Activated T-helper 2 cell treated with anti-CD3 and anti-CD28 coated beads, Interferon-gamma antibody, Interleukin-2, Interleukin-4, amounts not matched to agents 10 μg/mL and 5 μg/mL and 100 μg/mL, durations not matched to agents 14 hours and 24 hours and 36 hours (primary cell): Measurements from ENCODE around the gene ZNF793. TPM values are rescaled to one million over a fixed set of nuclear protein-coding genes. Genes with fewer than 3 reads are reported as not detected.

Experiments used
- DNase-seq: peaks from one replicate; pipeline ENCODE4 v3.0.0; 2021; ENCODE audit warnings: low spot score
- H3K27ac Mint-ChIP-seq: one replicate; pipeline ENCODE4 v1.8.0; 2021; ENCODE audit warnings: mixed read lengths
- H3K27me3 Mint-ChIP-seq: one replicate; pipeline ENCODE4 v1.8.0; 2021; ENCODE audit warnings: low read depth, mixed read lengths
- H3K36me3 Mint-ChIP-seq: one replicate; pipeline ENCODE4 v1.8.0; 2021; ENCODE audit warnings: low read depth, mixed read lengths
- H3K4me1 Mint-ChIP-seq: one replicate; pipeline ENCODE4 v1.8.0; 2021; ENCODE audit warnings: low read depth, mixed read lengths
- H3K4me3 Mint-ChIP-seq: one replicate; pipeline ENCODE4 v1.8.0; 2021; ENCODE audit warnings: low read depth, mild to moderate bottlenecking, moderate library complexity, mixed read lengths
- H3K9me3 Mint-ChIP-seq: one replicate; pipeline ENCODE4 v1.8.0; 2021; ENCODE audit warnings: mixed read lengths
- intact Hi-C: fragments of 100-400 bp; cut with micrococcal nuclease; formaldehyde crosslinking; loops from one replicate; pipeline ENCODE4 v1.15.1; 2023
- total RNA-seq: library from RNA; stranded (reverse); gene quantifications from 2 replicates; pipeline ENCODE4 v1.2.3, GENCODE V29; 2022

The ZNF793 gene
- total RNA-seq, 1 donor from 2014 or later = 0.66 TPM

- intact Hi-C loops = no loop called here
Observed at GRCh38 chr19:37511186-37511585, 4.4 kb downstream of the ZNF793 start.

GRCh38 chr19:37511821-37512220 lies 5.1 kb downstream of the ZNF793 start:
- no peaks in the 10 kb centered on the region for H3K4me1 Mint-ChIP-seq
- peaks cover 5% of the 10 kb centered on the region for H3K36me3 Mint-ChIP-seq
- intact Hi-C loops = no loop called here
- no peak for DNase-seq
- H3K9me3 Mint-ChIP-seq = peaks cover 50% of the 10 kb centered on the region
- no peak overlapping the region for H3K27ac Mint-ChIP-seq
- no peaks in the 10 kb centered on the region for H3K27me3 Mint-ChIP-seq
- H3K4me3 Mint-ChIP-seq = no peak overlapping the region

More at GRCh38 chr19:37511186-37511585, 4.4 kb downstream of the ZNF793 start:
- Mint-ChIP-seq H3K4me3 (no peak overlapping the region), H3K27ac (no peak overlapping the region), H3K27me3 (no peaks in the 10 kb centered on the region), H3K9me3 (peaks cover 47% of the 10 kb centered on the region), H3K4me1 (no peaks in the 10 kb centered on the region), H3K36me3 (peaks cover 5% of the 10 kb centered on the region)
- DNase-seq = no peak

GRCh38 chr19:37513397-37513796 lies 6.7 kb downstream of the ZNF793 start:
- no peaks in the 10 kb centered on the region for H3K4me1 Mint-ChIP-seq

DNA sequence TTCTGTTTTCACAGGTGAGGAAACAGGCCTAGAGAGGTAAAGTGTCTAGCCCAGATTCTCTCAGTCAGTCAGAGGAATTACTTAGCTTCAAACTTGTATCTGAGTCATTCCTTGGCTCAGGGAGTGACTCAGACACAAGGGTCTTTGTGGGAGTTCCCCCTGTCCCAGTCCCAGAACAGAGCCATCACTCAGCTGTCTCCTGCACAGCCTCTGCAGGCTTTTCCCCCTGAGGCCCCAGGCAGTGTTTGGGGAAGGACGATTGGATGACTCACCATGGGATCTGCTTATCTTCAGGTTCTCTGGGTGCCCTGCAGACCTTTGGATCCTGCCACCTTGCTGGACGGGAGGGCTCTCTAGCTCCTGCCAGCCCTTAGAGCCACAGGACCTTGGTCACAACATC lies 13.2 kb downstream of the ZNF793 start:
- Mint-ChIP-seq H3K36me3 (no peaks in the 10 kb centered on the region), H3K27me3 (no peaks in the 10 kb centered on the region)

More at GRCh38 chr19:37513397-37513796, 6.7 kb downstream of the ZNF793 start:
- Mint-ChIP-seq H3K36me3 (peaks cover 5% of the 10 kb centered on the region), H3K27ac (no peak overlapping the region), H3K27me3 (no peaks in the 10 kb centered on the region), H3K9me3 (peaks cover 58% of the 10 kb centered on the region), H3K4me3 (no peak overlapping the region)
- DNase-seq = no peak
- intact Hi-C loops = no loop called here

DNA sequence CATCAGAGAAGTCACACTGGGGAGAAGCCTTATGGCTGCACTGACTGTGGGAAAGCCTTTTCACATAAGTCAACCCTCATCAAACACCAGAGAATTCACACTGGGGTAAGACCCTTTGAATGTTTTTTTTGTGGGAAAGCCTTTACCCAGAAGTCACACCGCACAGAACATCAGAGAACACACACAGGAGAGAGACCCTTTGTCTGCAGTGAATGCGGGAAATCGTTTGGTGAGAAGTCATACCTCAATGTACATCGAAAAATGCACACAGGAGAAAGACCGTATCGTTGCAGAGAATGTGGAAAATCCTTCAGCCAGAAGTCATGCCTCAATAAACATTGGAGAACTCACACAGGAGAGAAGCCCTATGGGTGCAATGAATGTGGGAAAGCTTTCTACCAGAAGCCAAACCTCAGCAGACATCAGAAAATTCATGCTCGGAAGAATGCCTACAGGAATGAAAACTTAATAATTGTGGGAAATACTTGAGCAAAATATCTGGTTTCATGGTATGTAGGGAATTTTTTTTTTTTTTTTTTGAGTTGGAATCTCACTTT lies 30.7 kb downstream of the ZNF793 start:
- peaks cover 19% of the 10 kb centered on the region for H3K36me3 Mint-ChIP-seq
- no peak overlapping the region for H3K4me3 Mint-ChIP-seq
- H3K27me3 Mint-ChIP-seq = no peaks in the 10 kb centered on the region
- intact Hi-C loops = no loop called here
- peaks cover 58% of the 10 kb centered on the region for H3K9me3 Mint-ChIP-seq
- no peak overlapping the region for H3K27ac Mint-ChIP-seq
- no peak for DNase-seq
- no peaks in the 10 kb centered on the region for H3K4me1 Mint-ChIP-seq

More for the DNA sequence above, 13.2 kb downstream of the ZNF793 start:
- H3K4me1 Mint-ChIP-seq = no peaks in the 10 kb centered on the region
- no peak overlapping the region for H3K4me3 Mint-ChIP-seq
- DNase-seq = no peak
- intact Hi-C loops = no loop called here
- no peak overlapping the region for H3K27ac Mint-ChIP-seq
- peaks cover 57% of the 10 kb centered on the region for H3K9me3 Mint-ChIP-seq

DNA sequence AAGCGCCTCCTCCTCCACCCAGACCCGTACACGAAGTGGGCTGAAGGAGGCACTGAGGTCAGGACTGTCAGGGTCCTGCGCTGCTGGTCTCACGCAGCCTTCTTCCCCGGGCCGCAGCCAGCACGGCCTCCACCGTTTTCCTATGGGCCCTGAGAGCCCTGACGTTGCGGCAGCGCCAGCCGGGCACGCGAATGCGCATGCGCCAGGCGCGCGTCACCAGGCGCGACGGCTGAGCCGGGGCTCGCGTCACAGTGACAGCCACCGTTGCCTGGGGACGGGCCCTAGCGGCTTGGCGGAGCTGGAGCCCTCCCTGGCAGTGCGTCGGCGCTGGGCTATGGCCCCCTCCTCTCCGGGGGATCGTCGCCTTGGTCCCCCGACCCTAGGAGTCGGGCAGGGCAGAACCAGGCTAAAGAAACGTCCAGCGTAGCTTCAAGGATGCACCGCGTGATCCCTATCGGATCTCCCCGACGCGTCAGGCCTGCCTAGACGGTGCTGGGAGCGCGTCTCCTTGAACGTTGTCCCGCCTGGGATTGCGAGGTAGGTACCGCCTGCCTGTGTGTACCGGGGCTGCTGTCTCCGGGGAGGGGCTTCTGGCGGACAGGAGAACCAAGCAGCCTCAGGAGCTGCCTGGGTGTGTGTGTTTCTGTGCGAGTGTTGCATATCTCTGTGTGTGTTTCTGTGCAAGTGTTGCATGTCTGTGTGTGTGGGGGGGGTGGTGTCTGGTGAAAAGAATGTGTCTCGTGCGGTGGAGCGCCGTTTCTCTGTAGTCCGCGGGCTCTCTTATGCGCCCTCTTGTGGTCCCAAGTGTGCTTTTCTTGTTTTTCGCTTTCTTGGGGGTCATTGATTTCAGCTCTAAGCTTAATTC lies 44.6 kb downstream of the ZNF793 start:
- Mint-ChIP-seq H3K9me3 (peaks cover 64% of the 10 kb centered on the region), H3K27ac (peak overlapping the region; percentile 93), H3K36me3 (peaks cover 8% of the 10 kb centered on the region), H3K27me3 (no peaks in the 10 kb centered on the region), H3K4me3 (peak overlapping the region; percentile 92), H3K4me1 (no peaks in the 10 kb centered on the region)
- intact Hi-C loops = no loop called here
- peak; percentile 55 for DNase-seq

- intact Hi-C loops = no loop called here
- H3K36me3 Mint-ChIP-seq = peaks cover 12% of the 10 kb centered on the region
- no peak for DNase-seq
- H3K27ac Mint-ChIP-seq = no peak overlapping the region
- peaks cover 76% of the 10 kb centered on the region for H3K9me3 Mint-ChIP-seq
- H3K4me3 Mint-ChIP-seq = no peak overlapping the region
- no peaks in the 10 kb centered on the region for H3K27me3 Mint-ChIP-seq
- H3K4me1 Mint-ChIP-seq = no peaks in the 10 kb centered on the region
Observed at GRCh38 chr19:37563518-37563917, 56.8 kb downstream of the ZNF793 start.

DNA sequence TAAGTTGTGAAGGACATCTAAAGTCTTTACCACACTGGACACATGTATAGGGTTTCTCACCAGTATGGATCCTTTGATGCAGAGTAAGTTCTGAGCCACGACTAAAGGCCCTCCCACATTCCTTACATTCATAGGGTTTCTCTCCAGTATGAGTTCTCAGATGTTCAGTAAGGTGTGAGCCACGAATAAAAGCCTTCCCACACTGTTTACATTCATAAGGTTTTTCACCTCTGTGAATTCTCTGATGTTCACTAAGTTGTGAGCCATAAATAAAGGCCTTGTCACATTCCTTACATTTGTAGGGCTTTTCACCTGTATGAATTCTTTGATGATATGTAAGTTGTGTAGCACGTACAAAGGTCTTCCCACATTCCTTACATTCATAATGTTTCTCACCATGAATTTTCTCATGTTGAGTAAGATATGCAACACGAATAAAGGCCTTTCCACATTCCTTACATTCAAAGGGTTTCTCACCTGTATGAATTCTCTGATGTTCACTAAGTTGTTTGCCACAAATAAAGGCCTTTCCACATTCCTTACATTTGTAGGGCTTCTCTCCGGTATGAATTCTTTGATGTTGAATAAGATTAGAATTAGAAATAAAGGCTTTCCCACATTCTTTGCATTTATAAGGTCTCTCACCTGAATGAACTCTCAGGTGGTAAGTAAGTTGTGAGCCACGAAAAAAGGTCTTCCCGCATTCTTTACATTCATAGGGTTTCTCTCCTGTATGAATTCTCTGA lies 58.1 kb downstream of the ZNF793 start:
- H3K4me3 Mint-ChIP-seq = no peak overlapping the region
- H3K36me3 Mint-ChIP-seq = peaks cover 15% of the 10 kb centered on the region
- H3K4me1 Mint-ChIP-seq = no peaks in the 10 kb centered on the region
- no peak overlapping the region for H3K27ac Mint-ChIP-seq
- peaks cover 76% of the 10 kb centered on the region for H3K9me3 Mint-ChIP-seq
- H3K27me3 Mint-ChIP-seq = no peaks in the 10 kb centered on the region
- intact Hi-C loops = no loop called here
- no peak for DNase-seq

DNA sequence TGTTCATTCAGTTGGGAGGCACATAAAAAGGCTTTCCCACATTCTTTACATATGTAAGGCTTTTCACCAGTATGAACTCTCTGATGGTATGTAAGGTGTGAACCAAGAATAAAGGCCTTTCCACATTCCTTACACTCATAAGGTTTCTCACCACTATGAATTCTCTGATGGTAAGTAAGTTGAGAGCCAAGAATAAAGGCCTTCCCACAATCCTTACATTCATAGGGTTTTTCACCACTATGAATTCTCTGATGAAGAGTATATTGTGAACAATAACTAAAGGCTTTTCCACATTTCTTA lies 58.6 kb downstream of the ZNF793 start:
- intact Hi-C loops = no loop called here
- H3K36me3 Mint-ChIP-seq = peaks cover 15% of the 10 kb centered on the region
- no peaks in the 10 kb centered on the region for H3K27me3 Mint-ChIP-seq
- no peak overlapping the region for H3K27ac Mint-ChIP-seq
- no peak for DNase-seq
- H3K9me3 Mint-ChIP-seq = peaks cover 81% of the 10 kb centered on the region
- no peaks in the 10 kb centered on the region for H3K4me1 Mint-ChIP-seq
- no peak overlapping the region for H3K4me3 Mint-ChIP-seq

GRCh38 chr19:37572203-37572602 lies 65.5 kb downstream of the ZNF793 start:
- H3K36me3 Mint-ChIP-seq = peaks cover 3% of the 10 kb centered on the region
- H3K27me3 Mint-ChIP-seq = no peaks in the 10 kb centered on the region
- no peaks in the 10 kb centered on the region for H3K4me1 Mint-ChIP-seq
- H3K4me3 Mint-ChIP-seq = no peak overlapping the region
- intact Hi-C loops = no loop called here
- H3K9me3 Mint-ChIP-seq = peaks cover 62% of the 10 kb centered on the region
- no peak overlapping the region for H3K27ac Mint-ChIP-seq
- DNase-seq = no peak

- Mint-ChIP-seq H3K4me3 (no peak overlapping the region), H3K4me1 (no peaks in the 10 kb centered on the region), H3K9me3 (peaks cover 60% of the 10 kb centered on the region), H3K27me3 (no peaks in the 10 kb centered on the region), H3K36me3 (peaks cover 14% of the 10 kb centered on the region), H3K27ac (no peak overlapping the region)
- DNase-seq = no peak
- intact Hi-C loops = no loop called here
Observed at GRCh38 chr19:37583340-37583739, 76.6 kb downstream of the ZNF793 start.
